CD4-positive, alpha-beta T cell treated with Interleukin-10 for 1 hour (primary cell): Measurements from ENCODE around the gene UMODL1.

Experiments
- DNase-seq: peaks from one replicate; pipeline ENCODE4 v3.0.0-alpha.2; 2020

The UMODL1 gene

GRCh38 chr21:42117229-42117966, 46.3 kb downstream of the UMODL1 start:
- DNase-seq = peak; percentile 73

GRCh38 chr21:42117967-42118780, 47.1 kb downstream of the UMODL1 start:
- DNase-seq = no peak

GRCh38 chr21:42118901-42119300, 47.8 kb downstream of the UMODL1 start:
- peak; percentile 3 for DNase-seq

- no peak for DNase-seq
These were observed 49.2 kb downstream of the UMODL1 start for GRCh38 chr21:42120101-42120902.

- no peak for DNase-seq
These were observed 49.9 kb downstream of the UMODL1 start for GRCh38 chr21:42120903-42121535.

- no peak for DNase-seq
These were observed 50.7 kb downstream of the UMODL1 start for GRCh38 chr21:42121794-42122193.

GRCh38 chr21:42122398-42122797, 51.3 kb downstream of the UMODL1 start:
- DNase-seq = no peak

- DNase-seq = no peak
These were observed 51.7 kb downstream of the UMODL1 start for GRCh38 chr21:42122808-42123207.

GRCh38 chr21:42123219-42123908, 52.2 kb downstream of the UMODL1 start:
- no peak for DNase-seq

- no peak for DNase-seq
These were observed 53.0 kb downstream of the UMODL1 start for GRCh38 chr21:42124081-42124480.

- DNase-seq = no peak
These were observed 53.9 kb downstream of the UMODL1 start for GRCh38 chr21:42124826-42125570.

- DNase-seq = no peak
These were observed 54.7 kb downstream of the UMODL1 start for GRCh38 chr21:42125571-42126544.

- DNase-seq = no peak
These were observed 56.3 kb downstream of the UMODL1 start for GRCh38 chr21:42127164-42128150.

- no peak for DNase-seq
These were observed 58.5 kb downstream of the UMODL1 start for GRCh38 chr21:42129300-42130266.

GRCh38 chr21:42130441-42130840, 59.3 kb downstream of the UMODL1 start:
- DNase-seq = no peak

- no peak for DNase-seq
These were observed 61.1 kb downstream of the UMODL1 start for GRCh38 chr21:42132183-42132582.

GRCh38 chr21:42133131-42133530, 62.0 kb downstream of the UMODL1 start:
- no peak for DNase-seq
